ENCODE measurements around the gene MRPL54.

The MRPL54 gene

GRCh38 chr19:3768748-3769099 lies 6.2 kb downstream of the MRPL54 start:
- DNase-seq (ENCODE audit: low read depth in 1 of 2, low spot score in 1 of 2), result no peak

GRCh38 chr19:3769494-3769893 lies 7.0 kb downstream of the MRPL54 start:
- DNase-seq (ENCODE audit: low read depth in 1 of 2, low spot score in 1 of 2), result no peak

- DNase-seq (ENCODE audit: low read depth in 1 of 2, low spot score in 1 of 2), result no peak
These were observed 7.9 kb downstream of the MRPL54 start for GRCh38 chr19:3770136-3770999.

GRCh38 chr19:3771000-3771905 lies 8.8 kb downstream of the MRPL54 start:
- no peak for DNase-seq (ENCODE audit: low read depth in 1 of 2, low spot score in 1 of 2)

GRCh38 chr19:3771906-3772455 lies 9.5 kb downstream of the MRPL54 start, which contains the start of gene RAX2:
Gene RAX2 (minus strand): TSS chr19:3772228. CDS start chr19:3771742, 486 bp downstream.
- DNase-seq (ENCODE audit: low read depth in 1 of 2, low spot score in 1 of 2), result no peak

GRCh38 chr19:3773814-3774515 lies 11.5 kb downstream of the MRPL54 start:
- DNase-seq (ENCODE audit: low read depth in 1 of 2, low spot score in 1 of 2), result no peak

- DNase-seq (ENCODE audit: low read depth in 1 of 2, low spot score in 1 of 2), result no peak
These were observed 12.3 kb downstream of the MRPL54 start for GRCh38 chr19:3774621-3775373.

- no peak for DNase-seq (ENCODE audit: low read depth in 1 of 2, low spot score in 1 of 2)
These were observed 12.9 kb downstream of the MRPL54 start for GRCh38 chr19:3775374-3775711.

- no peak for DNase-seq (ENCODE audit: low read depth in 1 of 2, low spot score in 1 of 2)
These were observed 13.3 kb downstream of the MRPL54 start for GRCh38 chr19:3775831-3776230.

GRCh38 chr19:3776479-3777040 lies 14.1 kb downstream of the MRPL54 start:
- DNase-seq (ENCODE audit: low read depth in 1 of 2, low spot score in 1 of 2), result no peak

- no peak for DNase-seq (ENCODE audit: low read depth in 1 of 2, low spot score in 1 of 2)
These were observed 15.8 kb downstream of the MRPL54 start for GRCh38 chr19:3778104-3778867.

GRCh38 chr19:3778899-3779723 lies 16.6 kb downstream of the MRPL54 start:
- DNase-seq (ENCODE audit: low read depth in 1 of 2, low spot score in 1 of 2), result no peak

GRCh38 chr19:3780786-3781304 lies 18.4 kb downstream of the MRPL54 start:
- no peak for DNase-seq (ENCODE audit: low read depth in 1 of 2, low spot score in 1 of 2)

- DNase-seq (ENCODE audit: low read depth in 1 of 2, low spot score in 1 of 2), result no peak
These were observed 19.1 kb downstream of the MRPL54 start for GRCh38 chr19:3781603-3782002.

- no peak for DNase-seq (ENCODE audit: low read depth in 1 of 2, low spot score in 1 of 2)
These were observed 19.8 kb downstream of the MRPL54 start for GRCh38 chr19:3782330-3782729.

GRCh38 chr19:3782903-3783302 lies 20.4 kb downstream of the MRPL54 start:
- no peak for DNase-seq (ENCODE audit: low read depth in 1 of 2, low spot score in 1 of 2)

- peak in 1 of 2 donors; percentile 33 for DNase-seq (ENCODE audit: low read depth in 1 of 2, low spot score in 1 of 2)
These were observed 21.4 kb downstream of the MRPL54 start for GRCh38 chr19:3783660-3784584.

Data from stimulated activated CD4-positive, alpha-beta T cell treated with anti-CD3 and anti-CD28 coated beads, Interleukin-15, amount 100 ng/mL, for 1 hour (primary cell).